SU-DHL-6 (cell line): Measurements from ENCODE around the gene GALNT9.

Experiments used
- H2AFZ ChIP-seq: fragments of 200-600 bp; sonication (generic); 2 replicates; pipeline ENCODE4 v1.6.1; 2014; ENCODE audit warnings: low read depth, mild to moderate bottlenecking, moderate library complexity, mixed read lengths, antibody characterized with exemption, low read length; ENCODE audit not compliant: severe bottlenecking
- H3F3A ChIP-seq: fragments of 200-600 bp; shearing (Covaris generic); 2 replicates; pipeline ENCODE4 v1.6.0; 2016; ENCODE audit warnings: antibody characterized with exemption, mild to moderate bottlenecking; ENCODE audit not compliant: insufficient read depth
- H3K27ac ChIP-seq: fragments of 200-600 bp; sonication (generic); 2 replicates; pipeline ENCODE4 v1.5.1; 2016; ENCODE audit warnings: low read depth, mild to moderate bottlenecking, low read length, moderate library complexity, mixed read lengths
- H3K27me3 ChIP-seq: fragments of 200-600 bp; sonication (generic), shearing (Covaris generic); 2 replicates; pipeline ENCODE4 v1.6.0; 2014; ENCODE audit warnings: mild to moderate bottlenecking, low read length
- H3K36me3 ChIP-seq: fragments of 200-600 bp; sonication (generic); 2 replicates; pipeline ENCODE4 v1.6.1; 2014; ENCODE audit warnings: mild to moderate bottlenecking, low read length, mixed read lengths
- H3K4me2 ChIP-seq: fragments of 300-600, 200-600 bp; shearing (Covaris generic), sonication (generic); 2 replicates; pipeline ENCODE4 v1.6.0; 2014; ENCODE audit warnings: low read length, low read depth, mild to moderate bottlenecking; ENCODE audit not compliant: poor library complexity, severe bottlenecking
- H3K4me3 ChIP-seq: fragments of 200-600 bp; sonication (generic); 2 replicates; pipeline ENCODE4 v1.5.1; 2014; ENCODE audit warnings: antibody characterized with exemption, low read length, mild to moderate bottlenecking, mixed read lengths; ENCODE audit not compliant: insufficient read depth, poor library complexity, severe bottlenecking
- H3K79me2 ChIP-seq: fragments of 200-600 bp; sonication (generic); 2 replicates; pipeline ENCODE4 v1.6.1; 2014; ENCODE audit warnings: mild to moderate bottlenecking, low read length, moderate library complexity; ENCODE audit not compliant: insufficient read depth
- H3K9ac ChIP-seq: fragments of 200-600 bp; sonication (generic); 2 replicates; pipeline ENCODE4 v1.7.0; 2014; ENCODE audit warnings: mild to moderate bottlenecking, low read length
- H3K9me2 ChIP-seq: fragments of 200-600 bp; sonication (generic); replicated peaks from 2 replicates; pipeline ENCODE4 v1.6.1; 2014; ENCODE audit warnings: low read length; ENCODE audit not compliant: insufficient read depth
- H3K9me3 ChIP-seq: fragments of 200-600 bp; sonication (generic); 2 replicates; pipeline ENCODE4 v1.6.1; 2014; ENCODE audit warnings: low read length, mixed read lengths; ENCODE audit not compliant: insufficient read depth
- H4K20me1 ChIP-seq: fragments of 200-600 bp; sonication (generic); 2 replicates; pipeline ENCODE4 v1.6.1; 2014; ENCODE audit warnings: low read depth, mild to moderate bottlenecking, antibody characterized with exemption, low read length, moderate library complexity, mixed read lengths
- EZH2phosphoT487 ChIP-seq: fragments of 200-600 bp; sonication (generic), shearing (Covaris generic); conservative IDR thresholded peaks from 2 replicates; pipeline ENCODE4 v1.6.1; 2018; ENCODE audit warnings: mild to moderate bottlenecking, antibody characterized with exemption, low read length, moderate library complexity, mixed read lengths
- TF ChIP-seq, protein P1 (sequence below): fragments of 200-600 bp; sonication (generic); IDR thresholded peaks from one replicate; pipeline ENCODE4 v1.5.1; 2017; ENCODE audit warnings: antibody characterized with exemption, mild to moderate bottlenecking, low read length, moderate library complexity; ENCODE audit not compliant: insufficient read depth, poor library complexity, severe bottlenecking

GALNT9 gene

DNA sequence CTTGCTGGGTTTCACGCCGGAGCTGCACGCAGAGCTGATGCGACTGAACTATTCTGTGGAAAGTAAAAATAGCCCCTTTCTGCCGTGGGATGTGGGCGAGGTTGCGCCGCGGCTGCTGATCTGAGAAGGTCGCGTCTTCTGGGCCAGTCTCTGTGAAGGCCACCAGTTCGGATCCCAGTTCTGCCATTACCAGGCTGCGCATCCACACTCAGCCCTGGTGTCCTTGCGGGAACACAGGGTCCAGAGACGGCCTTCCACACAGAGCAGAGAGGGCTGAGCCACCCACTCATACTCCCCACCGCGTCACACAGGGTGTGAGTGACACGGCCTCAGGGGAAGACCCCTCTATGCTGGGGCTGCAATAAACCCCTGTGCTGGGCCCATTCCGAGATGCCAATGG is 13.9 kb downstream of the GALNT9 start:
- Histone ChIP-seq H3K9ac (no peak overlapping the region), H4K20me1 (no peaks in the 10 kb centered on the region), H3F3A (no peaks in the 10 kb centered on the region), H3K36me3 (no peaks in the 10 kb centered on the region), H3K79me2 (no peaks in the 10 kb centered on the region), H3K4me2 (no peak overlapping the region), H3K4me3 (no peak overlapping the region), H3K9me2 (no peaks in the 10 kb centered on the region), H3K9me3 (no peaks in the 10 kb centered on the region), H2AFZ (no peak overlapping the region), H3K27me3 (no peaks in the 10 kb centered on the region), H3K27ac (no peak overlapping the region)
- TF ChIP-seq, protein P1, sequence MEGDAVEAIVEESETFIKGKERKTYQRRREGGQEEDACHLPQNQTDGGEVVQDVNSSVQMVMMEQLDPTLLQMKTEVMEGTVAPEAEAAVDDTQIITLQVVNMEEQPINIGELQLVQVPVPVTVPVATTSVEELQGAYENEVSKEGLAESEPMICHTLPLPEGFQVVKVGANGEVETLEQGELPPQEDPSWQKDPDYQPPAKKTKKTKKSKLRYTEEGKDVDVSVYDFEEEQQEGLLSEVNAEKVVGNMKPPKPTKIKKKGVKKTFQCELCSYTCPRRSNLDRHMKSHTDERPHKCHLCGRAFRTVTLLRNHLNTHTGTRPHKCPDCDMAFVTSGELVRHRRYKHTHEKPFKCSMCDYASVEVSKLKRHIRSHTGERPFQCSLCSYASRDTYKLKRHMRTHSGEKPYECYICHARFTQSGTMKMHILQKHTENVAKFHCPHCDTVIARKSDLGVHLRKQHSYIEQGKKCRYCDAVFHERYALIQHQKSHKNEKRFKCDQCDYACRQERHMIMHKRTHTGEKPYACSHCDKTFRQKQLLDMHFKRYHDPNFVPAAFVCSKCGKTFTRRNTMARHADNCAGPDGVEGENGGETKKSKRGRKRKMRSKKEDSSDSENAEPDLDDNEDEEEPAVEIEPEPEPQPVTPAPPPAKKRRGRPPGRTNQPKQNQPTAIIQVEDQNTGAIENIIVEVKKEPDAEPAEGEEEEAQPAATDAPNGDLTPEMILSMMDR = no peak
- no peak for TF ChIP-seq EZH2phosphoT487

DNA sequence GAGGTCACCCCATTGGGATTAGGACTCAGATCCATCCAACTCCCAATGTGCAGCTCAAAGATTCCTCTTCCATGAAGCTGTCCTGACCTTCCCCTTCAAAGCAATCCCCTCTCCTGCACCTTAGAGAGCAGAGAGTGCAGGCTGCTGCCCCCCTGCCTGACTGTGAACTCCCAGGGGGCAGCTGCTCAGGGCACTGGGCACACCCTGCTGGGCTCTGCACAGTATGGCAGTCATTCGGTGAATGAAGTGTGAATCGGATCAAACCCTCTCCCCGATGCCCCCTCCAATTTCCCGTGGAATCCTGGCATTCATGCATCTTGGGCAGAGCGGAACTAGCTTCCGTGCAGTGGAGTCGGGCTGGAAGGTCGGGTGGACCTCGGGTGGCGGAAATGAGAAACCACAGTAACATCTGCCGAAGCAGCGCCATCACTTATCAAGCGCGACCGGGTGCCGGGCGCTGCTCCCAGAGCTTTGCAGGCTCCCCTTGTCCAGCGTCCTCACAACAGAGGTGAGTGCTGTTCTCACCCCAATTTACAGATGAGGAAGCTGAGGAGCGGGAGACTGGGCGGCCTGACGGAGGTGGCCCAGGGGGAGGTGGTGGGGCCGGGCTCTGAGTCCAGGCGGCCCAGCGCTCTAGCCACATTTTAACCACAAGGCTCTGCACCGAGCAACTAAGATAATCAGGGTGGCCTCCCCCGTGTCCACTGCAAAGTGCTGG is 14.7 kb downstream of the GALNT9 start:
- Histone ChIP-seq H3K4me2 (no peak overlapping the region), H3K36me3 (no peaks in the 10 kb centered on the region), H3K79me2 (no peaks in the 10 kb centered on the region), H3K4me3 (no peak overlapping the region), H3K9me3 (no peaks in the 10 kb centered on the region), H2AFZ (no peak overlapping the region), H3F3A (no peaks in the 10 kb centered on the region), H3K27ac (no peak overlapping the region), H3K27me3 (no peaks in the 10 kb centered on the region), H3K9me2 (no peaks in the 10 kb centered on the region), H4K20me1 (no peaks in the 10 kb centered on the region), H3K9ac (no peak overlapping the region)
- no peak for TF ChIP-seq EZH2phosphoT487
- TF ChIP-seq, protein P1 = no peak

DNA sequence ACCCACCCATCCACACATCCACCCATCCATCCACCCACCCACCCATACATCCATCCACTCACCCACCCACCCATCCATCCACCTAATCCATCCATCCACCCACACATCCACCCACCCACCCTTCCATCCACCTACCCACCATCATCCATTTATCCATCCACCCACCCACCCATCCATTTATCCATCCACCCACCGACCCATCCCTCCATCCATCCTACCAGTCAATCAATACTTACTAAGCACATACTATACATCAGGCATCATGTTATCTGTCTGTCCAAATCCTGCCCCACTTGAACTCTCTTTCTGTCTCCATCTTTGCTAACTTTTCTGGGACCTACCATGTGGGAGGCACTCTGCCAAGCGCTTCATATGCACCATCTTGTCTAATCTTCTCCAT is 15.4 kb downstream of the GALNT9 start:
- H3K9ac ChIP-seq = no peak overlapping the region
- no peaks in the 10 kb centered on the region for H3K36me3 ChIP-seq
- TF ChIP-seq EZH2phosphoT487 = no peak
- TF ChIP-seq, protein P1 = no peak
- H2AFZ ChIP-seq = no peak overlapping the region
- no peaks in the 10 kb centered on the region for H4K20me1 ChIP-seq
- H3K9me2 ChIP-seq = no peaks in the 10 kb centered on the region
- H3K4me3 ChIP-seq = no peak overlapping the region
- no peak overlapping the region for H3K27ac ChIP-seq
- no peaks in the 10 kb centered on the region for H3F3A ChIP-seq
- no peaks in the 10 kb centered on the region for H3K9me3 ChIP-seq
- H3K79me2 ChIP-seq = no peaks in the 10 kb centered on the region
- no peak overlapping the region for H3K4me2 ChIP-seq
- H3K27me3 ChIP-seq = no peaks in the 10 kb centered on the region
